Astrocyte of the hippocampus (primary cell): ENCODE measurements around the gene REPIN1.
A peak's percentile ranks its signal among the peaks of the same experiment; 100 is the strongest.
"Not testable (repeated sequence)": the region's sequence is repeated elsewhere in the genome, so short reads cannot be mapped to it uniquely, and the experiment has no call there.

ENCODE experiments used
- DNase-seq: peaks from one replicate; pipeline ENCODE4 v3.0.0; 2011; ENCODE audit warnings: low read depth, low spot score

REPIN1 gene

GRCh38 chr7:150376560-150376959 lies 7.9 kb downstream of the REPIN1 start:
- DNase-seq: no peak

- DNase-seq: no peak
These were observed 8.6 kb downstream of the REPIN1 start for GRCh38 chr7:150377196-150377595.

GRCh38 chr7:150377635-150378034 lies 9.0 kb downstream of the REPIN1 start:
- no peak for DNase-seq

- peak; percentile 81 for DNase-seq
These were observed 9.7 kb downstream of the REPIN1 start for GRCh38 chr7:150378115-150378852.

GRCh38 chr7:150378853-150379440 lies 10.3 kb downstream of the REPIN1 start, which contains the start of gene ZNF775:
Gene ZNF775, plus strand, starts transcription at chr7:150379330. Its CDS starts 9,141 bp downstream, at chr7:150388471.
- DNase-seq: peak; percentile 98

- peak; percentile 53 for DNase-seq
These were observed 11.1 kb downstream of the REPIN1 start for GRCh38 chr7:150379441-150380379.

GRCh38 chr7:150380463-150380862 lies 11.8 kb downstream of the REPIN1 start:
- no peak for DNase-seq

GRCh38 chr7:150381096-150381495 lies 12.5 kb downstream of the REPIN1 start:
- DNase-seq: no peak

GRCh38 chr7:150381785-150382122 lies 13.1 kb downstream of the REPIN1 start:
- no peak for DNase-seq

- DNase-seq: no peak
These were observed 13.7 kb downstream of the REPIN1 start for GRCh38 chr7:150382123-150382843.

GRCh38 chr7:150382844-150383225 lies 14.2 kb downstream of the REPIN1 start:
- no peak for DNase-seq

GRCh38 chr7:150383710-150384397 lies 15.2 kb downstream of the REPIN1 start:
- DNase-seq: peak; percentile 51

- no peak for DNase-seq
These were observed 16.0 kb downstream of the REPIN1 start for GRCh38 chr7:150384406-150385301.

GRCh38 chr7:150385302-150385723 lies 16.7 kb downstream of the REPIN1 start:
- DNase-seq: no peak

GRCh38 chr7:150385884-150386283 lies 17.3 kb downstream of the REPIN1 start:
- DNase-seq: not testable (repeated sequence)

GRCh38 chr7:150388306-150388705 lies 19.7 kb downstream of the REPIN1 start:
- no peak for DNase-seq

GRCh38 chr7:150388709-150389531 lies 20.3 kb downstream of the REPIN1 start:
- peak; percentile 86 for DNase-seq

- DNase-seq: no peak
These were observed 20.9 kb downstream of the REPIN1 start for GRCh38 chr7:150389532-150389816.

- no peak for DNase-seq
These were observed 21.6 kb downstream of the REPIN1 start for GRCh38 chr7:150390205-150390604.
